NCI-H2227 treated with DMSO at 0.1 percent for 48 hours (cell line): Measurements from ENCODE around the gene HS3ST4.

ENCODE experiments used
- DNase-seq: peaks from one replicate; lab custom pipeline; 2025; lab: John Stamatoyannopoulos, UW

Gene HS3ST4

GRCh38 chr16:25894093-25894492, 202.3 kb downstream of the HS3ST4 start:
- no peak for DNase-seq

- DNase-seq: no peak
Measured at GRCh38 chr16:25895380-25895779, 203.6 kb downstream of the HS3ST4 start.

GRCh38 chr16:25896411-25896810, 204.7 kb downstream of the HS3ST4 start:
- DNase-seq: no peak

- DNase-seq: no peak
Measured at GRCh38 chr16:25897702-25898101, 205.9 kb downstream of the HS3ST4 start.

GRCh38 chr16:25905810-25906209, 214.1 kb downstream of the HS3ST4 start:
- no peak for DNase-seq

GRCh38 chr16:25910971-25911370, 219.2 kb downstream of the HS3ST4 start:
- DNase-seq: no peak

GRCh38 chr16:25912321-25912720, 220.6 kb downstream of the HS3ST4 start:
- no peak for DNase-seq

- no peak for DNase-seq
Measured at GRCh38 chr16:25914357-25914962, 222.7 kb downstream of the HS3ST4 start.

GRCh38 chr16:25916037-25916436, 224.3 kb downstream of the HS3ST4 start:
- DNase-seq: no peak

- no peak for DNase-seq
Measured at GRCh38 chr16:25922438-25922837, 230.7 kb downstream of the HS3ST4 start.

GRCh38 chr16:25925421-25925820, 233.7 kb downstream of the HS3ST4 start:
- DNase-seq: no peak

- DNase-seq: no peak
Measured at GRCh38 chr16:25931473-25932035, 239.8 kb downstream of the HS3ST4 start.

- no peak for DNase-seq
Measured at GRCh38 chr16:25941800-25942499, 250.2 kb downstream of the HS3ST4 start.

GRCh38 chr16:25950586-25951281, 259.0 kb downstream of the HS3ST4 start:
- no peak for DNase-seq

- DNase-seq: no peak
Measured at GRCh38 chr16:25951999-25952398, 260.2 kb downstream of the HS3ST4 start.

- DNase-seq: no peak
Measured at GRCh38 chr16:25952983-25953382, 261.2 kb downstream of the HS3ST4 start.

- DNase-seq: no peak
Measured at GRCh38 chr16:25957707-25958106, 265.9 kb downstream of the HS3ST4 start.

- DNase-seq: no peak
Measured at GRCh38 chr16:25959221-25959620, 267.5 kb downstream of the HS3ST4 start.

- DNase-seq: no peak
Measured at GRCh38 chr16:25966172-25967097, 274.7 kb downstream of the HS3ST4 start.

- DNase-seq: no peak
Measured at GRCh38 chr16:25977121-25977520, 285.4 kb downstream of the HS3ST4 start.

- no peak for DNase-seq
Measured at GRCh38 chr16:25978218-25978617, 286.5 kb downstream of the HS3ST4 start.

GRCh38 chr16:25988084-25988483, 296.3 kb downstream of the HS3ST4 start:
- DNase-seq: no peak
